SK-N-SH (cell line): ENCODE data around the gene GNG10. TPM values are rescaled to one million over a fixed set of nuclear protein-coding genes. Genes with fewer than 3 reads are reported as not detected.

Experiments used
- CTCF ChIA-PET: fragments of 300-600, 350-600 bp; formaldehyde crosslinking; extraction: SDS; loops from one replicate; lab custom pipeline; 2021; lab: Yijun Ruan, JAX
- POLR2A ChIA-PET: fragments of 350-600 bp; sonication (Branson Sonifier 250); formaldehyde crosslinking; extraction: SDS; loops from one replicate; lab custom pipeline; 2020; ENCODE audit warnings: antibody characterized with exemption, inconsistent platforms; lab: Yijun Ruan, JAX
- DNase-seq: peaks from one replicate; pipeline ENCODE4 v3.0.0; 2012
- H2AFZ ChIP-seq: fragments of 200-600 bp; sonication (generic); 2 replicates; pipeline ENCODE4 v1.8.1; 2016; ENCODE audit warnings: antibody characterized with exemption, mild to moderate bottlenecking, low read depth
- H3F3A ChIP-seq: fragments of 200-600 bp; sonication (generic); replicated peaks from 2 replicates; pipeline ENCODE3; 2016; ENCODE audit warnings: antibody characterized with exemption, mild to moderate bottlenecking; ENCODE audit not compliant: insufficient read depth
- H3K27ac ChIP-seq, 2 experiments: fragments of 200-500 bp in 1 of 2; fragments of 200-600 bp in 1 of 2; sonication (Bioruptor generic) in 1 of 2; sonication (generic), shearing (Covaris generic) in 1 of 2; 2 replicates each; pipeline versions ENCODE4 v1.5.1 to v1.6.1; 2014 to 2016; ENCODE audit warnings: low read depth in 2 of 2, inconsistent platforms in 1 of 2, low read length in 1 of 2, mild to moderate bottlenecking in 1 of 2, mixed read lengths in 1 of 2
- H3K27me3 ChIP-seq: fragments of 200-600 bp; sonication (generic), shearing (Covaris generic); 2 replicates; pipeline ENCODE4 v1.6.1; 2016; ENCODE audit warnings: mixed run types; ENCODE audit not compliant: insufficient read depth
- H3K36me3 ChIP-seq, 2 experiments: fragments of 200-500 bp in 1 of 2; fragments of 200-600 bp in 1 of 2; sonication (Bioruptor generic) in 1 of 2; sonication (generic) in 1 of 2; replicated peaks in 1 of 2; 2 replicates each; pipeline versions ENCODE3 to v1.5.1; 2014 to 2016; ENCODE audit warnings: low read length in 1 of 2, mild to moderate bottlenecking in 1 of 2; ENCODE audit not compliant: insufficient read depth in 2 of 2, control insufficient read depth in 1 of 2
- H3K4me1 ChIP-seq, 2 experiments: fragments of 200-500 bp in 1 of 2; fragments of 200-600 bp in 1 of 2; sonication (Bioruptor generic) in 1 of 2; sonication (generic), shearing (Covaris generic) in 1 of 2; 2 replicates each; pipeline versions ENCODE4 v1.5.1 to v1.6.1; 2014 to 2016; ENCODE audit warnings: low read depth in 1 of 2, low read length in 1 of 2, mixed run types in 1 of 2; ENCODE audit not compliant: insufficient read depth in 2 of 2, control insufficient read depth in 1 of 2
- H3K4me2 ChIP-seq: fragments of 200-600 bp; sonication (generic), shearing (Covaris generic); 2 replicates; pipeline ENCODE4 v1.6.1; 2017; ENCODE audit warnings: mixed run types
- H3K4me3 ChIP-seq, 2 experiments: fragments of 200-500 bp in 1 of 2; fragments of 200-600 bp in 1 of 2; sonication (Bioruptor generic) in 1 of 2; sonication (generic), shearing (Covaris generic) in 1 of 2; 2 replicates each; pipeline versions ENCODE4 v1.5.1 to v1.8.1; 2014 to 2016; ENCODE audit warnings: low read depth in 2 of 2, inconsistent platforms in 1 of 2, low read length in 1 of 2, mild to moderate bottlenecking in 1 of 2, mixed read lengths in 1 of 2, moderate library complexity in 1 of 2
- H3K79me2 ChIP-seq: fragments of 200-600 bp; sonication (generic); 2 replicates; pipeline ENCODE4 v1.8.1; 2017; ENCODE audit warnings: mild to moderate bottlenecking; ENCODE audit not compliant: insufficient read depth
- H3K9ac ChIP-seq: fragments of 200-600 bp; sonication (generic); 2 replicates; pipeline ENCODE4 v1.6.1; 2017; ENCODE audit warnings: mixed run types
- H3K9me2 ChIP-seq: fragments of 200-600 bp; sonication (generic); 2 replicates; pipeline ENCODE4 v1.6.1; 2017; ENCODE audit warnings: mixed run types
- H3K9me3 ChIP-seq: fragments of 200-600 bp; sonication (generic); 2 replicates; pipeline ENCODE4 v1.6.1; 2017; ENCODE audit warnings: mixed run types, mild to moderate bottlenecking, moderate library complexity
- H4K20me1 ChIP-seq: fragments of 200-600 bp; sonication (generic); 2 replicates; pipeline ENCODE4 v1.6.1; 2017; ENCODE audit warnings: mild to moderate bottlenecking, mixed run types; ENCODE audit not compliant: insufficient read depth
- FOSL2 ChIP-seq: IDR thresholded peaks from 2 replicates; pipeline ENCODE4 v1.4.0; 2012; ENCODE audit warnings: low read depth, mild to moderate bottlenecking, moderate library complexity, borderline replicate concordance
- FOXM1 ChIP-seq: IDR thresholded peaks from 2 replicates; pipeline ENCODE4 v1.4.0; 2012; ENCODE audit warnings: low read depth, mild to moderate bottlenecking
- MXI1 ChIP-seq: IDR thresholded peaks from 2 replicates; pipeline ENCODE4 v1.6.1; 2012; ENCODE audit warnings: mild to moderate bottlenecking, low read depth, low read length, improper control_type of control experiment
- NFIC ChIP-seq: IDR thresholded peaks from 2 replicates; pipeline ENCODE4 v1.4.0; 2012; ENCODE audit warnings: borderline replicate concordance
- PBX3 ChIP-seq: IDR thresholded peaks from 2 replicates; pipeline ENCODE4; 2012
- POLR2AphosphoS5 ChIP-seq: IDR thresholded peaks from 2 replicates; pipeline ENCODE4 v1.6.1; 2012; ENCODE audit warnings: low read depth, low read length
- RFX5 ChIP-seq: IDR thresholded peaks from 2 replicates; pipeline ENCODE4 v1.6.1; 2012; ENCODE audit warnings: mild to moderate bottlenecking, improper control_type of control experiment, low read length
- TAF1 ChIP-seq: IDR thresholded peaks from 2 replicates; pipeline ENCODE4 v1.6.1; 2012; ENCODE audit warnings: low read depth, mild to moderate bottlenecking, low read length, moderate library complexity, borderline replicate concordance
- USF1 ChIP-seq: IDR thresholded peaks from 2 replicates; pipeline ENCODE4 v1.4.0; 2012; ENCODE audit warnings: low read depth, borderline replicate concordance
- YY1 ChIP-seq: IDR thresholded peaks from 2 replicates; pipeline ENCODE4 v1.4.0; 2012; ENCODE audit warnings: low read depth, mild to moderate bottlenecking
- WGBS: methylation state at CpG from one replicate; pipeline ENCODE4 v1.1.6; 2017; ENCODE audit warnings: low lambda C conversion rate; 5-methylcytosine and 5-hydroxymethylcytosine counted together
- polyA plus RNA-seq, 3 experiments: library from polyadenylated mRNA; depleted of rRNA; stranded (reverse); fragments of >200 nt; gene quantifications; 2 replicates each; pipeline ENCODE4 v1.2.3, GENCODE V29; 2012
- TF ChIP-seq, protein P1 (sequence below): fragments of 150-350 bp; IDR thresholded peaks from 2 replicates; pipeline ENCODE4 v1.6.1; 2017; ENCODE audit warnings: antibody characterized with exemption, low read length, low read depth, borderline replicate concordance

The GNG10 gene
- 57.7 and 69.3 TPM in 2 replicates for polyA plus RNA-seq (2012; rRNA removed)
- 88.8 and 113 TPM in 2 replicates for polyA plus RNA-seq (2012; cell fraction: cytosol; rRNA removed)
- polyA plus RNA-seq (2012; cell fraction: nucleus; rRNA removed): 14.8 and 14.9 TPM in 2 replicates

GRCh38 chr9:111661150-111661801 is at the start of gene GNG10:
TSS of gene GNG10 (plus strand) at chr9:111661605. CDS start at chr9:111661635, 30 bp downstream.
- Histone ChIP-seq H2AFZ (peak within 1 kb of the TSS; percentile 98), H4K20me1 (peaks cover 15% of the 10 kb centered on the region; the same call in 1 of the 2 replicates), H3K4me3 (peak within 1 kb of the TSS; percentile 80 to 89), H3K79me2 (peaks cover 42% of the 10 kb centered on the region), H3K9me3 (no peaks in the 10 kb centered on the region), H3K4me2 (peak within 1 kb of the TSS; percentile 86), H3K27ac (peak within 1 kb of the TSS; percentile 23 to 68; a peak in 2 of 4 replicates), H3K27me3 (no peaks in the 10 kb centered on the region), H3K9ac (peak within 1 kb of the TSS; percentile 57), H3K4me1 (peaks cover 0 to 12% of the 10 kb centered on the region in 2 experiments; a peak in 2 of 4 replicates), H3K9me2 (no peaks in the 10 kb centered on the region), H3K36me3 (peaks cover 0 to 8% of the 10 kb centered on the region in 2 experiments), H3F3A (peaks cover 9% of the 10 kb centered on the region)
- POLR2A ChIA-PET: interaction anchor here (0.7 to 1.6 kb wide), 5 partner anchors 9 to 388 kb away, joined by 3 to 10 read pairs (median 4); partner anchors contain the start of genes DNAJC25 and ZNF483
- CTCF ChIA-PET: interaction anchor here (1.5 kb wide), 1 partner anchor 11 kb away, joined by 4 read pairs; no protein-coding TSS in a partner anchor
- peak; percentile 97 for DNase-seq
- 0% methylated on average over 15 of the region's 61 CpGs for WGBS
- TF ChIP-seq POLR2AphosphoS5: peak; percentile 55; the same call in 1 of the 2 replicates
- TF ChIP-seq TAF1: 0 out of 2 replicates have a peak, but pooled peaks have one; percentile 19
- no peak for TF ChIP-seq FOSL2
- peak; percentile 57; the same call in 1 of the 2 replicates for TF ChIP-seq YY1
- TF ChIP-seq MXI1: 0 out of 2 replicates have a peak, but pooled peaks have one; percentile 22

DNA sequence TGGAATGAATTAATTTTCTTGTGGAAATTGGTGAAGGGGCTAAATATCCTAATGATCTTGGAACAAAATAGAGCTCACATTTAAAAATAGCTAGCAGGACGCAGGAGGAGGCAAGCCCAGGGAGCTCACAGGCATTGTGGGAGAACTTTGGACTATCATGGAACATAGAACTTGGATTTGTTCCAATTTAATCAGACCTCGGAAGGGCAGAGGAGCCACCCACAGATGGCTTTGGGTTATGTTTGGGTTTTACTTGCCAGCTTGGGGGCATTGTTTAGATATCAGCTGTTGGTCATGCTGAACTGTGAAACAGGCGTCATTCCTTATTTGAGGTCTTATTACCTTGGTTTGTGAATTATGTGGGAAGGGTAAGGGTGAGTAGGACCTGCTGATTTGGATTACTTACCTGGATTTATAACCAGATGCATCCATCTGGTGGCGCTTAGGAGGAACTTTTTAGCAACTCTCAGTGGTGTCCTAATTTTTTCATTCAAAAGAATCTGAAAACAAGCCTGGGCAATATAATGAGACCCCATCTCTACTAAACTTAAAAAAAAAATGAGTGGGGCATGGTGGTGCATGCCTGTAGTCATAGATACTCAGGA is 47.9 kb upstream of the GNG10 start:
- no peak overlapping the region for H2AFZ ChIP-seq
- H3F3A ChIP-seq: no peaks in the 10 kb centered on the region
- no peaks in the 10 kb centered on the region for H3K36me3 ChIP-seq
- no peaks in the 10 kb centered on the region for H3K4me1 ChIP-seq
- no peaks in the 10 kb centered on the region for H4K20me1 ChIP-seq
- no peaks in the 10 kb centered on the region for H3K9me3 ChIP-seq
- POLR2A ChIA-PET: no interaction called here
- no peak overlapping the region for H3K4me2 ChIP-seq
- no peaks in the 10 kb centered on the region for H3K79me2 ChIP-seq
- TF ChIP-seq, protein P1, sequence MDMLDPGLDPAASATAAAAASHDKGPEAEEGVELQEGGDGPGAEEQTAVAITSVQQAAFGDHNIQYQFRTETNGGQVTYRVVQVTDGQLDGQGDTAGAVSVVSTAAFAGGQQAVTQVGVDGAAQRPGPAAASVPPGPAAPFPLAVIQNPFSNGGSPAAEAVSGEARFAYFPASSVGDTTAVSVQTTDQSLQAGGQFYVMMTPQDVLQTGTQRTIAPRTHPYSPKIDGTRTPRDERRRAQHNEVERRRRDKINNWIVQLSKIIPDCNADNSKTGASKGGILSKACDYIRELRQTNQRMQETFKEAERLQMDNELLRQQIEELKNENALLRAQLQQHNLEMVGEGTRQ: no peak
- TF ChIP-seq NFIC: no peak
- no peak for TF ChIP-seq USF1
- TF ChIP-seq TAF1: no peak
- no peak for TF ChIP-seq FOXM1
- TF ChIP-seq PBX3: no peak
- no peak for TF ChIP-seq RFX5
- WGBS: 50% methylated on average over 4 of the region's 4 CpGs
- CTCF ChIA-PET: interaction anchor here (1.2 to 5.6 kb wide), 5 partner anchors 15 to 975 kb away, joined by 3 to 18 read pairs (median 4); no protein-coding TSS in a partner anchor
- H3K27me3 ChIP-seq: no peaks in the 10 kb centered on the region
- DNase-seq: no peak
- no peaks in the 10 kb centered on the region for H3K9me2 ChIP-seq
- no peak overlapping the region for H3K4me3 ChIP-seq
- no peak overlapping the region for H3K27ac ChIP-seq
- H3K9ac ChIP-seq: no peak overlapping the region
